Heart left ventricle (tissue), 13 donors: ENCODE data around the gene PACRG.

Source experiments
- POLR2A ChIP-seq, 2 donors: fragments of 450-650 bp; IDR thresholded peaks; one replicate each; pipeline ENCODE4 v1.6.1; 2017; ENCODE audit warnings: antibody characterized with exemption in 2 of 2, mild to moderate bottlenecking in 2 of 2, moderate library complexity in 2 of 2
- TF ChIP-seq, protein P1 (sequence below), 12 donors: fragments of 200-600 bp; sonication (generic) in 4 of 12; IDR thresholded peaks; one replicate each; pipeline versions ENCODE4 v1.5.0 to v1.8.0; 2018 to 2022; ENCODE audit warnings: antibody characterized with exemption in 12 of 12, mild to moderate bottlenecking in 5 of 12
- donor health status: ischemic (EF 13 %, LVEDD 7.1; RV severe dilation, severe dysfunction).
- donor health status: DM: no; HTN: yes; CAD: no.
- donor health status: DM: no; HTN: no; CAD: no.
- donor health status: ischemic (EF 25% LVEDD 6.9; RV normal size, moderate dysfunction).
- donor health status: ischemic (EF 25% LVEDD 5.7; RV mildly dilated, moderate dysfunction).
- donor health status: ischemic (EF 35%, LVEDD 5.7; RV mildly dilated, moderate dysfunction).
- donor health status: nonischemic (EF 11% LVEDD 7.7; RV severe dilation, severe dysfunction).
- donor health status: DM: yes; HTN: yes; CAD: no.
- donor health status: PGD.
- donor health status: ischemic (EF 29% LVEDD 5.4; RV normal size, mild dysfunction).
- donor health status: nonischemic (EF 23%, LVEDD 6.1; RV moderate dilation, normal function).

DNA sequence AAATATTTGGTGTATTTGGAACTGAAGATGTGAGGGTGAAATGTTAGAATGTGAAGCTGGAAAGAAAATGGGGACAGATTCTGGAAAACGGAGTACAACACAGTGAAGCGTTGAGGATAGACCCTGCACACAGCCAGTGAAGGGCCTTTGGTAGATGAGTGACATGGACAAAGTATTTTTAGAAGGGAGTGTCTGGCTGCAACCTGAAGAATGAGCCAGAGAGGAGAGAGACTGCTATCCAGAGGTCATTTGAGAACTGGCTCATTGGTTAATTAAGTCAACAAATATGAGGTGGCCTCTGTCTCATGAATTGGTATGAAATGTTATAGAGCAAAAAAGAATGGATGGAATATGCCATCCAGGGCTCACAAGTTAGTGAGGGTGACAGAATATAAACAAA is 310.5 kb downstream of the PACRG start:
- TF ChIP-seq, protein P1, sequence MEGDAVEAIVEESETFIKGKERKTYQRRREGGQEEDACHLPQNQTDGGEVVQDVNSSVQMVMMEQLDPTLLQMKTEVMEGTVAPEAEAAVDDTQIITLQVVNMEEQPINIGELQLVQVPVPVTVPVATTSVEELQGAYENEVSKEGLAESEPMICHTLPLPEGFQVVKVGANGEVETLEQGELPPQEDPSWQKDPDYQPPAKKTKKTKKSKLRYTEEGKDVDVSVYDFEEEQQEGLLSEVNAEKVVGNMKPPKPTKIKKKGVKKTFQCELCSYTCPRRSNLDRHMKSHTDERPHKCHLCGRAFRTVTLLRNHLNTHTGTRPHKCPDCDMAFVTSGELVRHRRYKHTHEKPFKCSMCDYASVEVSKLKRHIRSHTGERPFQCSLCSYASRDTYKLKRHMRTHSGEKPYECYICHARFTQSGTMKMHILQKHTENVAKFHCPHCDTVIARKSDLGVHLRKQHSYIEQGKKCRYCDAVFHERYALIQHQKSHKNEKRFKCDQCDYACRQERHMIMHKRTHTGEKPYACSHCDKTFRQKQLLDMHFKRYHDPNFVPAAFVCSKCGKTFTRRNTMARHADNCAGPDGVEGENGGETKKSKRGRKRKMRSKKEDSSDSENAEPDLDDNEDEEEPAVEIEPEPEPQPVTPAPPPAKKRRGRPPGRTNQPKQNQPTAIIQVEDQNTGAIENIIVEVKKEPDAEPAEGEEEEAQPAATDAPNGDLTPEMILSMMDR (IDR thresholded peaks at IDR 0.05): no peak
- TF ChIP-seq POLR2A (IDR thresholded peaks at IDR 0.05): no peak
